Measurements from ENCODE around the gene RAPGEF5.

Gene RAPGEF5, protein sequence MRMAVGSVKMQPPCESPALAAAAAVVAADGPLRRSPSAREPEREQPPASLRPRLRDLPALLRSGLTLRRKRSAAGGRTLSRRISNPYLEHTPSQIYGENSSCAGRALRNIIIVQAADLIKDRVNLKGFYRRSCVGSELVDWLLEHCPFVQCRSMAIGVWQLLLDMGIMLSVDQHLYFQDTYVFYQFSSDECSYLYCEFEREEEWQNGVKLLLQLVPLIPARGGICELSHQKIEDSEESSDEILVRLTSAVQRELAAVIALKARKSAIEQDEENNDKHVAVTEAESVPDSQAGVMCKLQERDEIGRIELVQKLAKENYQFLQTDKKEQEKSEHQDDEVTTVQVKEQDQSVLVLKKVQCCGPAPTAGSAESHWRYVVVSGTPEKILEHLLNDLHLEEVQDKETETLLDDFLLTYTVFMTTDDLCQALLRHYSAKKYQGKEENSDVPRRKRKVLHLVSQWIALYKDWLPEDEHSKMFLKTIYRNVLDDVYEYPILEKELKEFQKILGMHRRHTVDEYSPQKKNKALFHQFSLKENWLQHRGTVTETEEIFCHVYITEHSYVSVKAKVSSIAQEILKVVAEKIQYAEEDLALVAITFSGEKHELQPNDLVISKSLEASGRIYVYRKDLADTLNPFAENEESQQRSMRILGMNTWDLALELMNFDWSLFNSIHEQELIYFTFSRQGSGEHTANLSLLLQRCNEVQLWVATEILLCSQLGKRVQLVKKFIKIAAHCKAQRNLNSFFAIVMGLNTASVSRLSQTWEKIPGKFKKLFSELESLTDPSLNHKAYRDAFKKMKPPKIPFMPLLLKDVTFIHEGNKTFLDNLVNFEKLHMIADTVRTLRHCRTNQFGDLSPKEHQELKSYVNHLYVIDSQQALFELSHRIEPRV

DNA sequence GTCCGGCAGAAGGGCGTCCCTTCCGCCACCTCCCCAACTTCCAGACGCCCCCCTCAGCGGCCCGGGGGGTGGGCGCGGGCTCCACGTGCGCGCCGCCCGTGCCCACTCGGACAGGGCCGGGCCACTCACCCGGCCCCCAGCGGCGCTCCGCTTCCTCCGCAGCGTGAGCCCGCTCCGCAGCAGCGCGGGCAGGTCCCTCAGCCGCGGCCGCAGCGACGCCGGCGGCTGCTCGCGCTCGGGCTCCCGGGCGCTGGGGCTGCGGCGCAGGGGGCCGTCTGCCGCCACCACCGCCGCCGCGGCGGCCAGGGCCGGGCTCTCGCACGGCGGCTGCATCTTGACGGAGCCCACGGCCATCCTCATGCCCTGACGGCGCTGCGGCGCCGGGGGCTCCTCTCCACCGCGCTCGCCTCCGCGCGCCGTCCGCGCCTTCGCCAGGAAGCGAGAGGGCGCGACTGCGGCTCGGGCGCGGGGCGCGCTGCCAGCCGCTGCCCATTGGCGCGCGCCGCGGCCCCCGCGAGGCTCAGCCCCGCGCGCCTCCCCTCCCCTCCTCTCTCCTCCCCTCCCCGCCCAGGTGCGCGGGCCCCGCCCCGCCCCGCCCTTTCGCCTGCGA is at the start of gene RAPGEF5:
TSS of gene RAPGEF5 (minus strand) at position 454 of the 610 bp plus-strand sequence. CDS start at position 360, 94 bp downstream.
- no peak for DNase-seq

DNA sequence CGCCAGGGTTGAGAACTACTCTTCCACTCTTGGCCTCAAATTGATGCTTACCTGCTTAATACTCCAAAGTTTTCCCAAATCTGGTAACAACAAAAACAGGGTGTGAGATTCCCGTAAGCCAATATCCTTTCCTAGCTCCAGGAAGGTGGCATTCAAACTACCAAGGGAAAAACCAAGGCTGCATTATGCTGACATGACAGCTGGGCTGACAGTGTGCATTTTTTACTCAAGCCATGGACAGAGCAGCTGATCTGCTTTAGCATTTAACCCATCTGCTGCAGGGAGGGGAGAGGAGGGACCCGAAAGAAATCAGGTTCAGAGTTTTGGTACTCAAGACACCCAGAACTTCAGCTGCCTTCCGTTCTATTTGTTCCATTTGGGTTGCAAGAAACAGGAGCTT is 49.8 kb upstream of the RAPGEF5 start:
- no peak for DNase-seq

DNA sequence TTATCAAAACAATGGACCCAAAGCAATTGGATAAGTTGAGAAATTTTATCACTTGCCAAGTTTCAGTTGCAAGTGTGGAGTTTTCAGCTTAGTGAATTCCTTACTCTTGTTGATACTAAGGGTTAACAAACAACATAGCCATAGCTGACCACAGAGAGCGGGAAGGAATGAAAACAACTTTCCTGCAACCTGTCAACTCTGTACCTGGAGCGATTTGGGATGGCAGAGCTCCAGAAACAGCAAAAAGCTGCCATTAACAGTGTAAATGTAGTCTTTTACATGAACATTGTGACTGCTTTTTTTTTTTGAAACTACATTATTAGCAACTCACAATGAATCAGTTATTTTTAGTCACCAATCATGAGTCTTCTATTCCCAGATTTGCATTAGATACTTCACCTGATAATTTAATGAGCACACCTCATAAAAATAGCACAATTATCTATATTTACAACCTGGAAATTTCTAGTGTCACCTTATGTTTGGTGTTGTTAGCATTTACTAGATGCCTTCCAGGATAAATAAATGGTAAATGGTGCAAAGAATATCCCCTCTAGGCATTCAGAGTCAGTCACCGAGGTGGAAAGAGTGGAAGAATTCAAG is 47.6 kb upstream of the RAPGEF5 start:
- DNase-seq, result no peak

DNA sequence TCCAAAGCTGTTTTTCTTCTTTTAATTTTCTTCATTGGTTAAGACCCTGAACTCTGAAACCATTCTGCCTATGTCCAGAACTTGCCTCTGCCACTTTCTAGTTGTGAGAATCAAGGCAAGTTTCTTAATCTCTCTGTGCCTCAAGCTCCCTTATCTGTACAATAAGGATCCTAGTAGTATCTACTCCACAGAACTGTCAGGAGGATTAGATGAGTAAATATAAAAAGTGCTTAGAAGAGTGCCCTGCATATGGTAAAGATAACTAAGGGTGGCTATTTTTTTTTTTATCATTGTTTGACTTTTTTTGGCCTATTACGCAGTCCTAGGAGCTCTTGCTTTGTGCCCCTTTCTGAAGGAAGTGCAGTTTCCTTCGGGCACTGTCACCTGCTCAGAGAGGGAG is 46.4 kb upstream of the RAPGEF5 start:
- no peak for DNase-seq

DNA sequence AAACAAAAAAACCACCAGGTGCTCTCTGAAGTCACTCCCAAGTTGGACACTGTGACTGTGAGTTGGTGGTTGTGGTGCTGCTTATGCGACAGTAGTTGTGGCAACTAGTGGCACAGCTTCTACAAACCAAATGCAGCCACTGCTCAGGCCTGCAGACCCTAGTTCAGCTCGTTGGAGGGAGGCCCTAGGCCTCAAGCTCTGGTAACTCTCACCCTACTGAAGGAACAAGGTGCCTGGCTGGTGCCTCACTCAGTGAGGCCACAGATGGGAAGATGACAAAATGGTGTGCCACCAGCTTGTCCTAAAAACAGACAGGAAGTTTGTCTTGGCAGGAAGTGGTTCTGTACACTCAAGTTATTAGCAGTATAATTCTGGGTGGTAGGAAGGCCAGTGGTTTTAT is 45.3 kb upstream of the RAPGEF5 start:
- DNase-seq, result no peak

DNA sequence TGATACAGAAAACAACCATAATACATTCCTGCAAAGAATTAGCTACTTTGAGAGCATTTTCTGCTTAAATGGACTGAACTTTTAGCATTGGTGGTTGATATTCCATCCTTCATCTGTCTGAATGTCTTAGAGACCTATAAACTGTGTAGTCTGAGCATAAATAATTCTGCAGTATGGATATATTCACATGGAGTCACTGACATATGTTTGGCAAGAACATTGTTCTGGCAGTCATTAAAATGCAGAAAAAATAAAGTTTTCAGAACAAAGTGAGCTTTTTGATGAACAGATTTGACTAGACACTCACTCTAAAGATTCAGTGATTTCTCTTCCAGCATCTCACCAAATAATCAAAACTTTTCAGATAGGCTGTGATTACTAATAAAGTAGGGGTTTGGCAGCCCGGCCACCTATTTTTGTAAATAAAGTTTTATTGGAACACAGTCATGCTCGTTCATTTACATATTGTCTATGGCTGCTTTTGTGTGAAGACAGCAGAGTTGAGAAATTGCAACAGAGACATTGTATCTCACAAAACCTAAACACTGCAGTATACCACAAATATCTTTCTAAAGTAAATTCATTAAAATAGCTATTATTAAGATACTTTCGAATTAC is 44.1 kb upstream of the RAPGEF5 start:
- DNase-seq, result no peak

DNA sequence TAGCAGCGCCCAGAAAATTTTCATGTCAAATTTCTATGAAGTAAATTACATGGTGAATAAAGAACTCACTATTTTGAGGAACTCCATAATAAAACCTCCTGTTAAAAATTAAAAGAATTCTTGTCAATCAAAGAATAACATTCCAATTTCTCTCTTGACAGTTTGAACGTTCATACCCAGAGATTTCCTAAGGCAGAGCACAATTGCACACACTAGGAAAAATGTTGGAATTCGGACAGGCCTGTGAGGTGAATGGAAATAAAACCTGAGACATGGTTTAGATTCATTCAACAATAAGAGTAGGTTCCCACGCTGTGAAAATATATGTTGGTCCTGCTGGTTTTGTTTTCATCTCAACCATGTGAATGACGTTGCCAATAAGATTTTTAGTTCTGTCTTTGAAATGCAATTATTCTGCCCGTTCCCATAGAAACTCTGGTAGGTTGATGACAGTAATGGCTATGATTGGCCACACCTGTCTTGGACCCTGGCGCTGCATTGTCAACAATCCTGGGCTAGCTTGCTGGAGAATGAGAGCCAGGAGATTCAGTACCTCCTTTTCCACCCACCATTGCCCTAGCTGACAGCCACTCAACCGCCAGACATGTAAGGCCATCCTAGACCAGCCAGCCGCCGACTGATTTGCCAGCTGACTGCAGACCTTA is 43.3 kb upstream of the RAPGEF5 start:
- no peak for DNase-seq

DNA sequence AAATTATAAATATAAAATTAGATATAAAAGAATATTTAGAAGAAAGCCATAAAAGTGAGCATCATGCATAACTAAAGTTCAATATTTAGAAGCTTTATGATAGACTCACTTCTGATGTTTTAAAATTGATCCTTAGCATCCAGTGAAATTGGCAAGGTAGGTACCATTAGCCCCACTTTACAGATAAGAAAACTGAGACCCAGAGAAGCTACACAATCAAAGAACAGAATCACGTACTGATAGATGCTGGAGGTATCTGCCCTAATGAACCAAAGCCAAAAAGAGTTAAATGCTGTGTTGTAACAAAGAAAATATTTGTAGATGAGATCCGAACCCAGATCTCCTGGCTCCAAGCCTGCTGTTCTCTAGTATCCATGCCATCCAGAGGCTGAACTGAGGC is 42.6 kb upstream of the RAPGEF5 start:
- no peak for DNase-seq

DNA sequence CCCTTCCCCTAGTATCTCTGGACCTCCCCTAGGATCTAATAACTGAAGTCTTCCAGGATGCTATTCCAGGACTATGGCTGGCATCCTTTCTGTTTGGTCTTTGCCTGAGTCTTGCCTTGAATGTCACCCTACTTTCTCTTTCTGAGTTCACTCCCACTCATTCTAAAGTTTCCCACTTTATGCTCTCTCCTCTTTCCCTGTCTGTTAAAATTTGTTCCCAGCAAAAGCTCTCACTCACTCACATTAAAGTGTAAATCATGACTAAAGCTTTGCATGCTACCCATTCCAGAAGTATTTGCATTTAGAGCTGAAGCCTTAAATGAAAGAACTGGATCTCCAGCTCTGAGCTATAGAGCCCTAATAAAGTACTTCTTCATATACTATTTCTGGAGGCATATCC is 42.1 kb upstream of the RAPGEF5 start:
- DNase-seq, result no peak

DNA sequence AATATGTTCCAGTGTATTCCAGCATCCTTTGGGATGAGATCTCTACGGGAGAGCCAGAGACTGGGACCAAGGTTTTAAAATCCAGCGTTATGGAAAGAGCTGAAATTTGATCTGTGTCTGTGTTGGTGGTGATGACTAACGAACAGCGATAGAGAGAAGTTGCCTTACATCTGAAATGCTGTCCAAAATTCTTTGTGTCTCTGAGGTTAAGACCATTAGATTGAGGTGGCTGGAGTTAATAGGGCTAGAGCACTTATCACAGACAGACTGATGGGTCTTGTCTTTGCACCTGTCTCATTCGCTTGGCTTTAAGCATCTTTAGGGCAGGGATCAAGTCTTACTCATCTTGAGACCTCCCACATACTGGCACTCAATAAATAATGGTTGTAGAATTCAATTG is 41.0 kb upstream of the RAPGEF5 start:
- no peak for DNase-seq

DNA sequence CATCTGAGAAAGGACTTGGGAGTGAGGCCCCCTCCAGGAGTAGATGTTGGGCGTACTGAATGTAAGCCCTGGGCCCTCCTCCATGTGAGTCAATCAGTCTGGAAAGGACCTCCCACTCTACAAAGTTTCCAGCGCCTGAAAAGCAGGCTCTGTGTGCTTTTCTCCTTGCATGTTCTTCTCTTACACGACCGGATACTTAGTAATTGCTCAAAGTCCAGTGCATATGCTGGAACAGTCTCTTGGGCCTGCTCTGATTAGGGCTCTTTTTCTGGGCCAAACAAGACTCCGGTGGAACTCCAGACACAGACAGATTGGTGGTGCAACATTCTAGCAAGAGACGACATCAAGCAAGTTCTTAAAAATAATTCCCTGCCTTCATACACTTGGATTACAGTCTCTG is 38.3 kb upstream of the RAPGEF5 start:
- no peak for DNase-seq

DNA sequence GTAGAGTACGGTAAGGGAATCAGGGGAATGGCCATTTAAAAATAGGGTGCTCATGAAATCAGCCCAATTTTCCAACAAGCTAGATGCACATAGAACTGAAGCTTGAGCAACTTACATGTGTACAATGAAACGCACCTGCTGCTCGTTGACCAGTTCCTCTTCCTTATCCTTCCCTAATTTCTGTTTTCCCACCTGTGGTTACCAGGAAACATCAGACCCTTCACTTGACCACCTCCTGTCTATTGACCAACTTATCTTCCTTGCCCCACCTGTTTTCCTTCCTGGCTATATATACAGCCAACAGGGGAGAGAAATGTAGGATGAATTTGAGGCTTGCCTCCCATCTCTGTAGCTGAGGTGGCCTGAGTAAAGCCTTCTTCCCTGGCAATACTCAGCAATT is 37.8 kb upstream of the RAPGEF5 start:
- no peak for DNase-seq

DNA sequence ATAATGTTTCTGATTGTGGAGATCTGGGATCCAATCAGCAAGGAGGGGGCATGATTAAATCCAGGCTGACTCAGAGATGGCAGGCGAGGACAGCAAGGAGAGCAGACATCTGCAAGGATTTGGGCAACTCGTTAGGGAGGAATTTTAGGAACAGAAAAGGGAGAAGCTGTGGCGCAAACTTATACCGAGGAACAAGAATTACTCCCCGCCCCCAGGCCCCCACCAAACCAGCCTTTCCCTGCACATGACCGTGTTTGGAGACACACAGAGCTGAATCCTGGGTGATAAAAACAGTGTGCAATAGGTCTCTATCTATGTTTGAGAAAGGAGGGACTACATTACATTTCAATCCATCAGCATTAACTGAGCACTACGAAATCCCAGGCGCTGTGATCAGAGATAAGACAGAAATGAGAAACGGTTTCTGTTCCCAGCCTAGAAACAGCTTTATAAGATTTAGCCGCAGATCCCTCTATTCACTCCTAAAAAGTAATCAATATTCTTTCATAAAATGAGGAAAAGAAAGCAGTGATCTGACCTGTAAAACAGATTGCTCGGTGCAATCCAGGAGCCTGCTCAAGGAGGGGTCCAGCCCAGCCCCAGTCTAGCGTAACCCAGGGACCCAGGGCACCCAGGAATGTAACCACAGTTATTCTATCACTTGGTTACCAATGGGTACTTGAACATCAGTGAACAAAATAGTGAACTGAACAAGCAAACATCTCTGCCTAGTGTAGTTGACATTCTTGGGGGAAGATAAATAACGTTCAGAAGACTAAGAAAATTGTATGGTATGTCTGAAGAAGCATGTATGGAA is 37.2 kb upstream of the RAPGEF5 start:
- DNase-seq, result no peak

DNA sequence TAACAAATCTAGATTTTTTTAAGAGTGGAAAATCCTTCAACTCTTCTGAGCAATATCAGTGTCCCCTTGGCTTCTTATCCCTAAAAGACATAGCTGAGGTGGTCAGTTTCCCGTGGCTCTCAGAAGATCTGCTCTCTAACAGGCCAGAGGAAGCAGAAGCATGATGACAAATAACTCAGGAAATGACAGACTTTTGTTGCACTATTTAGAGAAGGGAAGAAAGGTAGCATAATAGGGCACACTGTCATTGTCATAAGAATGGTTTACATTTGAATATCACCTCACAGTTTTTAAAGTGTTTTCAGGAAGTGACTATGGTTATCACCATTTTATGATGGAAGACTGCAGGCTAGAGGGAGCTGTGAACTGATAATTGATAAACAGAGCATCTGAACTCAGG is 33.6 kb upstream of the RAPGEF5 start:
- DNase-seq, result no peak

DNA sequence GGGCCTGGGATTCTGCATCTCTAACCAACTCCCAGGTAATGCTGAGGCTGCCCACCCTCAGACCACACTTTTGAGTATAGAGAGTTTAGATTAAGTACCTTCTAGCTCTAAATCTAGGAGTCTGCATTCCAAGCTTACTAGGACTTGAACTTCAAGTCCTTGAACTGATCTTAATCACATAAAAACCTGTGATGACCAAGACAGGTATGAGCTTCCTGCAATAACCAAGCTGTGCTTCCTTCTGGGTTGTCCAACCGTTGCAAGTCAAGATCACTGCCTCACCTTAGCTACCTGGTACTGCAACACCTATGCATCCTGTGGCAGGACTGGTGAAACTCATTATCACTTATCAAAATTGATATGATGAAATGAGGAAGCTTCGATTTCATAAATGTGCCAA is 32.9 kb upstream of the RAPGEF5 start:
- DNase-seq, result no peak

DNA sequence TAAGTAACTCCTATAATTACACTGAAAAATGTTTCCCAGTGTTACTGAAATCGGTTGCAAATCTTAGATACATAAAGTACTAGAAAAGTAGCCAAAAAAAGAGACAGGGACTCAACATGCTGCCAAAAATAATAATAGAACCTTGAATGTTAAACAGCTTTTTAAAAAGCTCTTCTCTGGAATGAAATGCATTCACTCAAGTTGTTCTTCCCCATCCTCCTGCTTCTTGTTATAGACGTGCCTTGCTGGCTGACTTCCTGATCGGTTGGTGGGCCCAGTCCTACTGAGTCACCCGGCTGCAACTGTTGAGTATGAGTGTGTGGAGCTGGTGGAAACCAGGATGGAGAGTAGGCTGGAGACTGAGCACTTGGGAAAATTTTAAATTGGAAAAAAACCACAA is 30.6 kb upstream of the RAPGEF5 start:
- DNase-seq, result no peak

DNA sequence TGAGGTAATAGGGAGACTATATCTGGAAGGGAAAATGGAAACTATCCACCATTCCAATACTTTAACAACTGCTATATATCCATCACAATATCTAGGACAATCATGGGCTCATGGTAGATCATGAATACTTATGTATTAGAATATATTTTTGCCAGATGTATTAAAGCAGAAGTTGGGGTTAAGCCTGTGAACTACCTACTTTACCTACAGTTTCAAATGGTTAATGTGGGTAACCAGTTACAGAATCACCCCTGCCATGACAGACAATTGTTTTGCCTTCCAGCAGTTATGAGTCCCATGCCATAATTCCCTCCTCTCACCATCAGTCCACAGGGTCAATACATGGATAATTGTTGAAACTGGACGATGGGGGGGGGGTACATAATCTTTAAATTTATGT is 29.9 kb upstream of the RAPGEF5 start:
- DNase-seq, result no peak

DNA sequence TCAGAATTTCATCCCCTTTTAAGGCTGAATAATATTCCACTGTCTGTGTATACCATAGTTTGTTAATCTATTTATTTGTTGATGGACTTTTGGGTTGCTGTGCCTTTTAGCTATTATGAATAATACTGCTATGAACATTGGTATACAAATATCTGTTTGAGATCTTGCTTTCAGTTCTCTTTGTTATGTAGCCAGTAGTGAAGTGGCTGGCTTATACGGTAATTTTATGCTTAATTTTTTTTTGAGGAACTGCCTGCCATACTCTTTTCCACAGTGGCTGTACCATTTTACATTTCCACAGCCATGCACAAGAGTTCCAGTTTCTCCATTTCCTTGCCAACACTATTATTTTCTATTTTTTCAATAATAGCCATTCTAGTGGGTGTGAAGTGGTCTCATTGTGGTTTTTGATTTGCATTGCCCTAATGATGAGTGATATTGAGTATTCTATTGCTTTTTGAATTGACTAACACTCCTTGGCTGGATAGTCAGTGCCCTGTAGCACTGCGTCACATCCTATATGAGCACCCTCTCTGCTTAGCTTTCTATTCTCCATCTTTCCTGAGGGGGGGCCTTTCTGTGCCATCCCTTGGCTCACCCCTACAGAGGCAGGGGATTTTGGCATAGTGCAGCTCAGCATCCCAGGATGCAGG is 29.4 kb upstream of the RAPGEF5 start:
- no peak for DNase-seq

DNA sequence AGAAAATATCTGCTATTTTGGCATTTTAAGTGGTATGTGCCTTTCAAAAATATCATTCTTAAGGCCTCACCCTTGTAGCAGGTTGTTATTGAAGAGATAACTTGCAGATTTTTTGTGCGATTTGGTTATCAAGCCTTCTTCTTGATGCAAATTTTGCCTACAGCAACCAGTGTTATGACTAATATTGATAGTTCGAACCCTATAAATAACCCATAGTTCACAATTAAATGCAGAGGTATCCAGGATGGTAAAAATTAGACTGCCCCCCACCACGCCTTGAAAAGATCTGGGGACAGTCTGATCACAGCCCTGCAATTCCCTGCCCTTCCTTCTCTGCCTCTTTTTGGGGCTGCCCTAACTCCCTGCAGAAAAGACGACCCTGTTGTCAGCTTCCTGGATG is 28.4 kb upstream of the RAPGEF5 start:
- DNase-seq, result no peak

DNA sequence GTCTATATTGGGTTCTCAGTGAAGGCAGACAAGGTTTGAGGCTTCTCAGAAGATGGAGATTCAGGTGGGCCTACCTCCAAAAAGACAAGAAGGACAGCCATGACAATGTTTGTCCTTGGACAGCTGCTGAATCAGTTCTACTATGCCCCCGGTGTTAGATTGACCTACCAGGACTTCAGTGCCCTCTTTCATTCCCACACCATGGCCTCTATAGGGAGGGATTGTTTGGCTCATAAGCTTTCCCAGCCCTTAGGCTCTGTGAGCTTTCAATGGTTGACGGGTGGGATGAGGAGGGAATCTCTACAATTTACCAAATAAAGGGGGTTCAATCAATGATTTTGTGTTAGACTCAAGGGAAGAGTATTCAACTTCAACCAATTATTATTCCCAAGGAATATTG is 23.4 kb upstream of the RAPGEF5 start:
- DNase-seq, result no peak
